ENCODE results near the gene KRT17.
"Not testable (repeated sequence)": the region's sequence is repeated elsewhere in the genome, so short reads cannot be mapped to it uniquely, and the experiment has no call there.

Gene KRT17

GRCh38 chr17:41647940-41648410 lies 23.6 kb upstream of the KRT17 start:
- DNase-seq (peak; percentile 95), ATAC-seq (peak; percentile 74)
- H3K4me1 Mint-ChIP-seq = peaks cover 8% of the 10 kb centered on the region
- H3K27me3 Mint-ChIP-seq = peaks cover 2% of the 10 kb centered on the region
- H3K36me3 Mint-ChIP-seq (ENCODE audit: low read depth) = no peaks in the 10 kb centered on the region
- H3K27ac Mint-ChIP-seq = no peak overlapping the region
- no peaks in the 10 kb centered on the region for H3K9me3 Mint-ChIP-seq
- peak overlapping the region; percentile 35 for H3K4me3 Mint-ChIP-seq

- ATAC-seq = no peak
- H3K27me3 Mint-ChIP-seq = peaks cover 2% of the 10 kb centered on the region
- DNase-seq = no peak
- H3K9me3 Mint-ChIP-seq = no peaks in the 10 kb centered on the region
- H3K27ac Mint-ChIP-seq = no peak overlapping the region
- no peaks in the 10 kb centered on the region for H3K36me3 Mint-ChIP-seq (ENCODE audit: low read depth)
- H3K4me3 Mint-ChIP-seq = no peak overlapping the region
- H3K4me1 Mint-ChIP-seq = peaks cover 8% of the 10 kb centered on the region
Measured at GRCh38 chr17:41647038-41647813, 22.9 kb upstream of the KRT17 start.

GRCh38 chr17:41642252-41643156 lies 18.1 kb upstream of the KRT17 start:
- H3K4me1 Mint-ChIP-seq = no peaks in the 10 kb centered on the region
- DNase-seq = no peak
- no peaks in the 10 kb centered on the region for H3K9me3 Mint-ChIP-seq
- ATAC-seq = no peak
- no peak overlapping the region for H3K4me3 Mint-ChIP-seq
- no peaks in the 10 kb centered on the region for H3K36me3 Mint-ChIP-seq (ENCODE audit: low read depth)
- H3K27me3 Mint-ChIP-seq = no peaks in the 10 kb centered on the region
- no peak overlapping the region for H3K27ac Mint-ChIP-seq

- H3K27me3 Mint-ChIP-seq; H3K4me3 Mint-ChIP-seq; H3K9me3 Mint-ChIP-seq; H3K4me1 Mint-ChIP-seq; DNase-seq; ATAC-seq; H3K36me3 Mint-ChIP-seq (ENCODE audit: low read depth); H3K27ac Mint-ChIP-seq: not testable (repeated sequence)
Measured at GRCh38 chr17:41640596-41640995, 16.2 kb upstream of the KRT17 start.

- Mint-ChIP-seq H3K9me3 (no peaks in the 10 kb centered on the region), H3K36me3 (ENCODE audit: low read depth) (no peaks in the 10 kb centered on the region), H3K4me3 (no peak overlapping the region), H3K27ac (no peak overlapping the region), H3K4me1 (no peaks in the 10 kb centered on the region), H3K27me3 (no peaks in the 10 kb centered on the region)
- ATAC-seq (no peak), DNase-seq (no peak)
Measured at GRCh38 chr17:41639492-41640473, 15.4 kb upstream of the KRT17 start.

- Mint-ChIP-seq H3K4me1 (no peaks in the 10 kb centered on the region), H3K36me3 (ENCODE audit: low read depth) (no peaks in the 10 kb centered on the region), H3K4me3 (no peak overlapping the region), H3K27me3 (no peaks in the 10 kb centered on the region), H3K9me3 (no peaks in the 10 kb centered on the region), H3K27ac (no peak overlapping the region)
- no peak for ATAC-seq
- no peak for DNase-seq
Measured at GRCh38 chr17:41638941-41639340, 14.6 kb upstream of the KRT17 start.

GRCh38 chr17:41638194-41638593 lies 13.8 kb upstream of the KRT17 start:
- no peaks in the 10 kb centered on the region for H3K9me3 Mint-ChIP-seq
- H3K4me3 Mint-ChIP-seq = no peak overlapping the region
- H3K27me3 Mint-ChIP-seq = no peaks in the 10 kb centered on the region
- no peak overlapping the region for H3K27ac Mint-ChIP-seq
- DNase-seq (no peak), ATAC-seq (peak; percentile 25)
- H3K36me3 Mint-ChIP-seq (ENCODE audit: low read depth) = no peaks in the 10 kb centered on the region
- no peaks in the 10 kb centered on the region for H3K4me1 Mint-ChIP-seq

- ATAC-seq = no peak
- no peaks in the 10 kb centered on the region for H3K27me3 Mint-ChIP-seq
- DNase-seq = no peak
- H3K36me3 Mint-ChIP-seq (ENCODE audit: low read depth) = no peaks in the 10 kb centered on the region
- H3K27ac Mint-ChIP-seq = no peak overlapping the region
- no peaks in the 10 kb centered on the region for H3K9me3 Mint-ChIP-seq
- H3K4me1 Mint-ChIP-seq = no peaks in the 10 kb centered on the region
- H3K4me3 Mint-ChIP-seq = no peak overlapping the region
Measured at GRCh38 chr17:41636652-41637051, 12.3 kb upstream of the KRT17 start.

GRCh38 chr17:41635121-41636097 lies 11.0 kb upstream of the KRT17 start:
- DNase-seq (no peak), ATAC-seq (no peak)
- H3K27ac Mint-ChIP-seq = no peak overlapping the region
- no peaks in the 10 kb centered on the region for H3K36me3 Mint-ChIP-seq (ENCODE audit: low read depth)
- H3K9me3 Mint-ChIP-seq = no peaks in the 10 kb centered on the region
- no peak overlapping the region for H3K4me3 Mint-ChIP-seq
- H3K27me3 Mint-ChIP-seq = no peaks in the 10 kb centered on the region
- H3K4me1 Mint-ChIP-seq = no peaks in the 10 kb centered on the region

- Mint-ChIP-seq H3K4me3 (no peak overlapping the region), H3K27ac (no peak overlapping the region), H3K27me3 (no peaks in the 10 kb centered on the region), H3K36me3 (ENCODE audit: low read depth) (no peaks in the 10 kb centered on the region), H3K9me3 (no peaks in the 10 kb centered on the region), H3K4me1 (no peaks in the 10 kb centered on the region)
- DNase-seq = no peak
- no peak for ATAC-seq
Measured at GRCh38 chr17:41634639-41635038, 10.3 kb upstream of the KRT17 start.

- H3K4me1 Mint-ChIP-seq = no peaks in the 10 kb centered on the region
- no peaks in the 10 kb centered on the region for H3K27me3 Mint-ChIP-seq
- no peak overlapping the region for H3K27ac Mint-ChIP-seq
- no peaks in the 10 kb centered on the region for H3K36me3 Mint-ChIP-seq (ENCODE audit: low read depth)
- DNase-seq (no peak), ATAC-seq (no peak)
- no peaks in the 10 kb centered on the region for H3K9me3 Mint-ChIP-seq
- H3K4me3 Mint-ChIP-seq = no peak overlapping the region
Measured at GRCh38 chr17:41633556-41634199, 9.3 kb upstream of the KRT17 start.

- Mint-ChIP-seq H3K4me1 (no peaks in the 10 kb centered on the region), H3K27me3 (no peaks in the 10 kb centered on the region), H3K9me3 (no peaks in the 10 kb centered on the region), H3K4me3 (no peak overlapping the region), H3K27ac (no peak overlapping the region), H3K36me3 (ENCODE audit: low read depth) (no peaks in the 10 kb centered on the region)
- ATAC-seq (no peak), DNase-seq (no peak)
Measured at GRCh38 chr17:41632482-41633105, 8.2 kb upstream of the KRT17 start.

GRCh38 chr17:41631898-41632285 lies 7.5 kb upstream of the KRT17 start:
- ATAC-seq = no peak
- no peaks in the 10 kb centered on the region for H3K4me1 Mint-ChIP-seq
- DNase-seq = no peak
- no peak overlapping the region for H3K27ac Mint-ChIP-seq
- no peaks in the 10 kb centered on the region for H3K36me3 Mint-ChIP-seq (ENCODE audit: low read depth)
- peaks cover 3% of the 10 kb centered on the region for H3K27me3 Mint-ChIP-seq
- no peaks in the 10 kb centered on the region for H3K9me3 Mint-ChIP-seq
- H3K4me3 Mint-ChIP-seq = no peak overlapping the region
